GM10847 (cell line): Measurements from ENCODE around the gene CHST9.

ENCODE experiments used
- POLR2A ChIP-seq: IDR thresholded peaks from 2 replicates; pipeline ENCODE4 v1.6.1; 2011; ENCODE audit not compliant: insufficient read length; ENCODE audit errors: extremely low read depth

CHST9 gene

GRCh38 chr18:27181726-27182125, 3.4 kb downstream of the CHST9 start:
- no peak for TF ChIP-seq POLR2A

GRCh38 chr18:27178424-27178823, 6.7 kb downstream of the CHST9 start:
- no peak for TF ChIP-seq POLR2A

- TF ChIP-seq POLR2A, result no peak
Measured at GRCh38 chr18:27175914-27176313, 9.2 kb downstream of the CHST9 start.

DNA sequence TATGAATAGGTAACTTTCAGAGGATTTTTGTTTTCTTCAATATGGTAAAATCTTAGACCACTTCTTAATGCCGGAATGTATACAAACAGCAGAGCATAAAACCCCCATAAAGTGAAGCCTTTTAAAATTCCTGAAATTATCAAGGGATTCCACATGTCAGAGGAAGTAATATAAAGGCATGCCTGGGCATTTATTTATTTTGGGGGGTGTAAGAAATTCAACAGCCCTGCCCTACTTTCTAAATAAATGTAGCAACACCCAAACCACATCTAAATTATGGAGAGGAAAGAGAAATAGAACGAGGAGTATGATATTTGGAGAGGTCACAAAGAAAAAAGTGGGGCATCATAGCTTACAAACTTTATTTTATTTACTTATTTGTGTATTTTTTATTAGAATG, 9.9 kb downstream of the CHST9 start:
- no peak for TF ChIP-seq POLR2A

DNA sequence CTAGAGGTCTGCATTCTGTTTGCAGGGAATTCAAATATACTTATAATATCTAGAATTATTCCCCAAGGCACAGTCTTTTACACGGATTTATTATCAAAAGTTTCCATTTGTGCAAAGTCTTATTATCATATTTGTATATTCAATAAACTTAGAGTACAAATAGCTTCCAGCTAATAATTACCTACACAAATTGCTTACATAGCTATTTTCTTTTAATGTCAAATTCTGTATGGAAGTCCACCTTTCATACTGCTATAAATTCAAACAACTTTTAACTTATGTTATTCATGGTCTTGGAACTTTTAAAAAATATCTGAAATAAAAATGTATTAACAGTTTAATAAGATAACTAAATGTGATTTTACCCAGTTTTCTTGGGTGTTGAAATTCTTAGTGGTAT, 13.1 kb downstream of the CHST9 start:
- TF ChIP-seq POLR2A, result no peak

DNA sequence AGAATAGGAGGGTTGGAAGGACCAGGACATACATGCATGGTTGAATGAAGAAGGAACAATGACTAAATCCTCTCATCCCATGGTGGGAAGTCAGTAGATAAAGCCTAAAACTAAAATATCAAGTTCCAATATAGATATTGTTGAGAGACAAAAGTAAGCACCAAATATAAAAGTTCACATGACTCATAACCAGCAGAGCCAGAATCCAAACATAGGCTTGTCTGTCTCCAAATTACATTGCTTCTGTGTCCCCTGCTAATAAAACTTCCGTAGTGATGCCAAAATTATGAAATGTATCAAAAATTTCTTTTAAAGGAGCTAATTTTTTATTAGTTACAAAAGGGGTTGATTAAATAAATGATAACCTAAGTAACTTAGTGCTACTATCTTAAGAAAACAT, 19.7 kb downstream of the CHST9 start:
- no peak for TF ChIP-seq POLR2A

DNA sequence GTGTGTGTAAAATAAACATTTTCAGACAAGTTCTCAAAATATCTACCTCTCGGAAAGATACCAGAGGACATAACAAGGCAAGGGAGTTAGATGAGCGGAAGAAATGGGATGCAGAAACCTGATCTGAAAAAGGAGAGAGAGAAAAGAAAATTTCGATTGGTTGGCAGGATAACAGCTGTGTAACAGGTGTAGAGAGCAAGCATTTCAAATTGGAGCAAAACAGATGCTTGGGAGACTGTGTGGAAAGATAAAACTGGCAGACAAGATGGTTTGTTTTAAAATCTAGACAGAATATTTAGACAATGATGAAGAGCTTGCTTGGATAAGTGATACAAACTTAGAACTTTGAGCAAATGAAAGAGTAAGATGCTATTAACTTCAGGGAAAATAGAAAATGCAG, 20.2 kb downstream of the CHST9 start:
- no peak for TF ChIP-seq POLR2A

DNA sequence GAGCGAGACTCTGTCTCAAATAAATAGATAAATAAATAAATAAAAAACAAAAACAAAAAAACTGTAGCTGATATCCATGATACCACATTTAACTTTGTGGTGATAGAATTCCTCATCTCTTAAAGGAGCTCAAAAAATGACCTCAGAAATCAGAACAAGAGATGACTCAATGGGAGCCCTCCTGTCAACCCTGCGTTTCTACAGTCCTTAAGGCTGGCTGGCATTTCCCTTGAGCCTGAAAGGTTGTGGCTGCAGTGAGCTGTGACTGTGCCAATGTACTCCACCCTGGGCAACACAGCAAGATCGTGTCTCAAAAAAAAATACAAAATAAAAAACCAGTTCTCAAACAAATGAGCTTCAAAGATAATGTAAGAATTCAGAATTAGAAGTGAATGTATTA, 40.4 kb downstream of the CHST9 start:
- TF ChIP-seq POLR2A, result no peak

DNA sequence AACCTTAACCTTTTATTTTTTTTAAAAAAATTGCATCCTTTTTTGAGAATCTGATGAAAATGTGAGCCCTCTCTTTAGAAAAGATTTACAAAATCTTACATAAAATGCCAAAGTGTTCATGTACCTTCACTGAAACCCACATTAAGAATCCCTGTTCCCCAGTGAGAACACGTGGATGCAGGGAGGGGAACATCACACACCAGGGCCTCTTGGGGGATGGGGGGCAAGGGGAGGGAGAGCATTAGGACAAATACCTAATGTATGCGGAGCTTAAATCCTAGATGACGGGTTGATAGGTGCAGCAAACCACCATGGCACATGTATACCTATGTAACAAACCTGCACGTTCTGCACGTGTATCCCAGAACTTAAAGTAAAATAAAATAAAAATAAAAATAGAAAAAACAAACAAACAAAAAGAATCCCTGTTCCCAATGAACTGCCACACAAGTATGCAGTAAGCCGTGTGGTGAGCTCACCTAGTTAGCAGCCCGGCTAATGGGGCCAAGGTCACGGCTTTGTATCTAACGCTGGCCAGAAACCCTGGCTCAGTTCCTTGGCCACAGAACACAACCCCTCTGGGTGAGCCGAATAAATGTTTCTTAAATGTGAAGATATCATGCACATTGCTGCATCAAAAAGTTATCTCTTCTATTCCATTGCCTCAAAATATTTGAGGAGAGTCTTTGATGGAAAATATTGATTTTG, 41.4 kb downstream of the CHST9 start:
- TF ChIP-seq POLR2A, result no peak

- TF ChIP-seq POLR2A, result no peak
Measured at GRCh38 chr18:27142891-27143290, 42.2 kb downstream of the CHST9 start.

DNA sequence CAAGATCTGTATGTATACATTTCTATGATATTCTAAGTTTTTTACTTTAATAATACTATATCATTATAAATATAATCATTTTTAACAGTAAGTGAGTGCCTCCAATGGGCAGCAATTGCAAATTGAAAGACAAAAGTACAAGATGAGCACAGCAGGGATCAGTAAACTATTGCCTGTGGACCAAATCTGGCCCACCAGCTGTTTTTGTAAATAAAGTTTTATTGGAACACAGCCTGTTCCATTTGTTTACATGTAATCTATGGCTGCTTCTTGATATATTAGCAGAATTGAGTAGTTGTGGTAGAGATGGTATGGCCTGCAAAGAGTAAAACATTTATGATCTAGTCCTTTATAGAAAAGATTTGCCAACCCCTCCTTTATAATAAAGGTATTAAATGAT, 43.2 kb downstream of the CHST9 start:
- no peak for TF ChIP-seq POLR2A

DNA sequence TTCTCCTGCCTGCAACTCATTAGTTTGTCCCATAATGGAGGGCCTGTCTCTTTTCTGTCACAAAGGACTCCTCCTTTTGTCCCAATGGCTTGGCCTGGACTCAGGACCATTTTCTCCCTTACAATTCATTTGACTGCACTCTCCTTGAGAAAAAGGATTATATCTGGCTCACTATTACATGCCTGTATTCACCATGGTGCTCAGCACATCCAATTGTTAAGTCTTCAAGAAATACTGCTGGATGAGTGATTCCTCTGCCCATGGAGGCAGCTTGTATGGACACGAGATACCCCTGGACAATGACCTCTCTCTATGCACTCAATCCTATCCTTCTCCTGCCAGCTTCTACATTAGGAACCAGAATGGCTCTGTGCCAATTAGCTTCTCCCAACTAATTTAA, 47.0 kb downstream of the CHST9 start:
- TF ChIP-seq POLR2A, result no peak

DNA sequence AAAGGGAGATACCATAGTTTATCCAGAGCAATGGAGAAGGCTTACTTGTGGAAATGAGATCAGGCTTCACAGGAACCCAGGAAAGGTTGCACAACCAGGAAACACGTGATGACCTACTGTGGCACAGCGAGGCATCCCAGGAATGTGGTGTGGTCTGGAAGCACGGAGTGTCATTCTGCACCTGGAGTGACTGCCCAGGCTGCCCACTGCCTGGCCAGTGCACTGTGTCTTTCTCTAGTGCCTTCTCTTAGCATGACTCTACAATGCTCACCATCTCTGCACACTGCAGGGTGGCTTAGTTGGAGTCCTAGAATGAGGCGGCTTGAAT, 48.9 kb downstream of the CHST9 start:
- TF ChIP-seq POLR2A, result no peak

GRCh38 chr18:27135504-27136207, 49.5 kb downstream of the CHST9 start:
- TF ChIP-seq POLR2A, result no peak

DNA sequence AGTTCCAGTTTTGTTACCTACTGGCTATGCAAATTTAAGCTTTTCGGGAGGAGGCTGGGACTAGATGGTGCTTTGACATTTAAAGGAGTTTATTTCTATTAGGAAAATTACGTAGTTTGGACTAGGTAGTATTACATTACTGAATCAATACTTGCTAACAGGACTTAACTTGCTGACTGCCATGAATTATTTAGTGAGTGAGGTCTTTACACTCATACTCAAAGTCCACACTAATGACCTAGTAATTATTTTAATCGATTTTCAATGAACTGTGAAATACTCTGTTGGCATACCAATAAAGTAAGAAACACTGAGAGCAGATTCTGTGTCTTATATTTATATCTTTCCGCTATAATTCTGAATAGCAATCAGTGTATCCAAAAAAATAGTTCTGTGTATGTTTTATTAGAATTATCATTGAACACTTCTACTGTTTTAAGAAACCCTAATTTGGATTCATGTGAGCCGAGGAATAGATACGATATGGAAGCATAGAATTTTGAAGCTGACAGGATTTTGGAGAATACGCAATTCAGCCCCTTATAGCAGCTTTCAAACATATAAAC, 55.0 kb downstream of the CHST9 start:
- TF ChIP-seq POLR2A, result no peak

DNA sequence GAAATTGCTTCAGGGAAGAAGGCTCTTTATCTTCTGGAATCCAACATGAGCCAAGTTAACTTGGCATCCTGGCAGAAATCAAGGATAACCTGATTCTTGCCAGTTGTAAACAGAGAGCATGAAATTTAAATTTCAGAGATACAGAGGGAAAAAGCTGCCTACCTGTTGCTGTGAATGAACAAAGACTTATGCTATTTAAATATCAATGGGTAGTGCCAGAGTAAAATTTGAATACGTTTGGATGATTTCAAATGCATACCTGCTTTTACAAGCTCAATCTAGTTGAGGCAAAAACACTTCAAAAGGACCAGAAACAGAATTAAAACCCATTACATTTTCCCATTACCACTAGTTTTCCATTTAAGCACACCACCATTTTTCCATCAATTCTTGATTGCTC, 60.9 kb downstream of the CHST9 start:
- no peak for TF ChIP-seq POLR2A

- no peak for TF ChIP-seq POLR2A
Measured at GRCh38 chr18:27121108-27121507, 64.0 kb downstream of the CHST9 start.
